Ascending aorta (tissue), 2 donors: ENCODE measurements around the gene KRT2. TPM values are rescaled to one million over a fixed set of nuclear protein-coding genes. Genes with fewer than 3 reads are reported as not detected.

ENCODE experiments used
- DNase-seq, 2 donors: peaks; one replicate each; pipeline ENCODE4 v3.0.0-alpha.2; 2019; ENCODE audit warnings: low spot score in 2 of 2
- H3K27ac ChIP-seq, 2 donors: fragments of 200-600 bp; sonication (generic); one replicate each; pipeline ENCODE4 v1.5.1; 2016 to 2017; ENCODE audit warnings: mild to moderate bottlenecking in 1 of 2
- H3K27me3 ChIP-seq: fragments of 200-600 bp; sonication (generic); one replicate; pipeline ENCODE4 v1.5.1; 2017
- H3K36me3 ChIP-seq, 2 donors: fragments of 200-600 bp; sonication (generic); one replicate each; pipeline ENCODE4 v1.5.1; 2016
- H3K4me1 ChIP-seq, 2 donors: fragments of 200-600 bp; sonication (generic); one replicate each; pipeline ENCODE4 v1.5.1; 2016 to 2017; ENCODE audit warnings: mild to moderate bottlenecking in 1 of 2
- H3K4me3 ChIP-seq, 2 donors: fragments of 200-600 bp; sonication (generic); one replicate each; pipeline ENCODE4 v1.5.1; 2016 to 2017; ENCODE audit warnings: mild to moderate bottlenecking in 1 of 2
- H3K9me3 ChIP-seq, 2 donors: fragments of 200-600 bp; sonication (generic); one replicate each; pipeline ENCODE4 v1.5.1; 2016
- CTCF ChIP-seq, 3 experiments: fragments of 200-600 bp in 2 of 3; fragments of 450-650 bp in 1 of 3; sonication (generic) in 2 of 3; IDR thresholded peaks; one replicate each; pipeline ENCODE4 v1.5.1; 2016 to 2019; ENCODE audit warnings: antibody characterized with exemption in 3 of 3, mild to moderate bottlenecking in 1 of 3, moderate library complexity in 1 of 3
- intact Hi-C: fragments of 100-400 bp; cut with DNase I; formaldehyde crosslinking; loops from one replicate; pipeline ENCODE4 v1.15.1; 2023
- total RNA-seq: library from RNA; depleted of rRNA; stranded (reverse); fragments of >200 nt; gene quantifications from one replicate; pipeline ENCODE4 v1.1.0, GENCODE V29; 2016

Gene KRT2
- total RNA-seq, 1 donor from 2014 or later, result not detected

DNA sequence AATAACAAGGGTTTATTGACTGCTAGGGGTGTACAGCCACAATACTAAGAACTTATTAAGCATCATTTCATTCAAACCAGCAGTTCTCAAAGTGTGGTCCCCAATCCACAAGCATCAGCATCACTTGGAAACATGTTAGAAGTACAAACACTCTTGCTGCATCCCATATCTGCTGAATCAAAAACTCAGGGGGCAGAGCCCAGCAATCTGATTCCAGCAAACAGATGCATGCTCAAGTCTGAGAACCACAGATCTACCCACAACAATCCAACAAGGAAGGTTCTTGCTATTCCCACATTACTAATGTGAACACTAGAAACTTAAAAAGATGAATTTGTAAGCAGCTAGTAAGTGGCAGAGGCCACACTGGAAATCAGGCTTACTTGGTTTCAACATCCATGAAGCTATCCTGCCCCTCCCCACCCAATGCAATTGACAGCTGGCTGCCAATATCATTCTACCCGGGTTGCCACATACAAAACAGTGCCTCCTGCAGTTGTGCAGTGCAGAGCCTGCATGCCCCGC is 45.1 kb upstream of the KRT2 start:
- Histone ChIP-seq H3K36me3 (no peaks in the 10 kb centered on the region), H3K4me1 (no peaks in the 10 kb centered on the region), H3K9me3 (no peaks in the 10 kb centered on the region), H3K4me3 (no peak overlapping the region), H3K27me3 (no peaks in the 10 kb centered on the region), H3K27ac (no peak overlapping the region)
- DNase-seq, result no peak
- TF ChIP-seq CTCF (IDR thresholded peaks at IDR 0.05), result no peak
- intact Hi-C loops, result no loop called here

DNA sequence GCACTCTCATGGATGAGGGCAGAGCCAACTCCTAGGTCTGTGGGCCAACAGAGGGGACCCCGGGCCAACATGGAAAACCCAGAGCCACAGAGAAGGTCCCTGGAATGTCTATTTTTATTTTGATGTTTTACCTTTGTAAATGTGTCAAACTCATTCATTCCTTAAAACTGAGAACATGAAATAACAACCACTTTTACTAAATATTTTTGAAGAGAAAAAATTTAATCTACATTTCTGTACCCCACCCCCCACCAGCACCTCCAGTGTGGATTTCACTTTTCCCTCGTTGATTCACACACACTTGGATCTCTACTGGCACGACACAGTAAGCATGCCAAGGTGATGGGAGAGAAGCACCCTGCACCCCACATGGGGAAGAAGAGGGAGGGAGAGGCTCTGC is 44.6 kb upstream of the KRT2 start:
- H3K9me3 ChIP-seq, result no peaks in the 10 kb centered on the region
- TF ChIP-seq CTCF (IDR thresholded peaks at IDR 0.05), result no peak
- no peak for DNase-seq

DNA sequence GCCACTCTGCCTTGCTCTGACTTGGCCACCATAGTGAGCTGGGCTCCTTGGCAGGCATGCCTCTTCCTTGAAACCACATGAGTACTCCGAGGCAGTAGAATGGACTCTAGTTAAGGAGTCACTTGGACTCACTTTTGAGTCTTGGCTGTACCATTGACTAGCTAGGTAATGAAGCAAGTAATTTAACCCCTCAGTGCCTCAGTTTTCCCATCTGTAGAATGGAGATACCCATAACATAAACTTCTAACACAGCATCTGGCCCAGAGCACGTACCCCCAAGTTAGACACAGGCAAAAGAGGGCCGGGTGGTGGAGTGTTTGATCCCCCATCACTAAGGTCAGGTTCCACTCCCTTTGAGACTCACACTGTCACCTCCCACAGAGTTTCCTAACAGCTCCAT is 43.0 kb upstream of the KRT2 start:
- no peak for TF ChIP-seq CTCF (IDR thresholded peaks at IDR 0.05)
- no peaks in the 10 kb centered on the region for H3K27me3 ChIP-seq

More for the DNA sequence above, 44.6 kb upstream of the KRT2 start:
- intact Hi-C loops, result no loop called here
- Histone ChIP-seq H3K4me3 (no peak overlapping the region), H3K27me3 (no peaks in the 10 kb centered on the region), H3K36me3 (no peaks in the 10 kb centered on the region), H3K27ac (no peak overlapping the region), H3K4me1 (no peaks in the 10 kb centered on the region)

GRCh38 chr12:52694151-52694550 is 42.1 kb upstream of the KRT2 start:
- Histone ChIP-seq H3K36me3 (no peaks in the 10 kb centered on the region), H3K27me3 (no peaks in the 10 kb centered on the region), H3K9me3 (no peaks in the 10 kb centered on the region), H3K27ac (no peak overlapping the region), H3K4me1 (peaks cover 5 to 6% of the 10 kb centered on the region in 2 donors), H3K4me3 (no peak overlapping the region)
- no peak for TF ChIP-seq CTCF (IDR thresholded peaks at IDR 0.05)
- DNase-seq, result no peak
- intact Hi-C loops, result no loop called here

More for the DNA sequence above, 43.0 kb upstream of the KRT2 start:
- no peak for DNase-seq
- peaks cover 5 to 6% of the 10 kb centered on the region in 2 donors for H3K4me1 ChIP-seq
- no peaks in the 10 kb centered on the region for H3K9me3 ChIP-seq
- no peak overlapping the region for H3K4me3 ChIP-seq
- intact Hi-C loops, result no loop called here
- H3K27ac ChIP-seq, result no peak overlapping the region
- no peaks in the 10 kb centered on the region for H3K36me3 ChIP-seq

GRCh38 chr12:52693261-52693660 is 41.2 kb upstream of the KRT2 start:
- H3K27me3 ChIP-seq, result no peaks in the 10 kb centered on the region
- H3K9me3 ChIP-seq, result no peaks in the 10 kb centered on the region
- H3K4me3 ChIP-seq, result no peak overlapping the region
- peaks cover 5 to 6% of the 10 kb centered on the region in 2 donors for H3K4me1 ChIP-seq
- H3K36me3 ChIP-seq, result no peaks in the 10 kb centered on the region
- TF ChIP-seq CTCF (IDR thresholded peaks at IDR 0.05), result no peak
- no peak overlapping the region for H3K27ac ChIP-seq
- DNase-seq, result no peak
- intact Hi-C loops, result no loop called here

GRCh38 chr12:52692254-52692653 is 40.2 kb upstream of the KRT2 start:
- no peaks in the 10 kb centered on the region for H3K36me3 ChIP-seq
- no peak overlapping the region for H3K4me3 ChIP-seq
- DNase-seq, result no peak
- H3K27ac ChIP-seq, result no peak overlapping the region
- no peaks in the 10 kb centered on the region for H3K9me3 ChIP-seq
- H3K4me1 ChIP-seq, result peaks cover 5 to 6% of the 10 kb centered on the region in 2 donors
- no peaks in the 10 kb centered on the region for H3K27me3 ChIP-seq
- no peak for TF ChIP-seq CTCF (IDR thresholded peaks at IDR 0.05)
- intact Hi-C loops, result no loop called here
